Activated CD8-positive, alpha-beta T cell treated with anti-CD3 and anti-CD28 coated beads, Interleukin-2, amount 10 ng/mL, durations not matched to agents 7 days and 5 days (primary cell): ENCODE data around the gene MASP2. TPM values are rescaled to one million over a fixed set of nuclear protein-coding genes. Genes with fewer than 3 reads are reported as not detected.
A peak's percentile ranks its signal among the peaks of the same experiment; 100 is the strongest.
"Not testable (repeated sequence)": the region's sequence is repeated elsewhere in the genome, so short reads cannot be mapped to it uniquely, and the experiment has no call there.

ENCODE experiments used
- ATAC-seq: fragments of 150-1000 bp; cut with Tn5 transposase; one replicate; pipeline ENCODE4 v1.10.0; 2021; ENCODE audit warnings: moderate library complexity
- CTCF ChIA-PET: fragments of 350-600 bp; sonication (Branson Sonifier 250); formaldehyde crosslinking; loops from one replicate; lab custom pipeline; 2021; ENCODE audit warnings: antibody characterized with exemption; lab: Charles Lee
- POLR2A ChIA-PET: fragments of 350-600 bp; sonication (Branson Sonifier 250); formaldehyde crosslinking; loops from one replicate; lab custom pipeline; 2021; ENCODE audit warnings: antibody characterized with exemption; lab: Charles Lee
- DNase-seq: peaks from one replicate; pipeline ENCODE4 v3.0.0-alpha.2; 2020
- H3K27ac Mint-ChIP-seq: one replicate; pipeline ENCODE4 v1.8.0; 2021; ENCODE audit warnings: mild to moderate bottlenecking, mixed read lengths
- H3K27me3 Mint-ChIP-seq: one replicate; pipeline ENCODE4 v1.8.0; 2021; ENCODE audit warnings: low read depth, mixed read lengths
- H3K36me3 Mint-ChIP-seq: one replicate; pipeline ENCODE4 v1.8.0; 2021; ENCODE audit warnings: low read depth, mixed read lengths
- H3K4me1 Mint-ChIP-seq: one replicate; pipeline ENCODE4 v1.8.0; 2021; ENCODE audit warnings: low read depth, mixed read lengths
- H3K4me3 Mint-ChIP-seq: one replicate; pipeline ENCODE4 v1.8.0; 2021; ENCODE audit warnings: mild to moderate bottlenecking, mixed read lengths
- H3K9me3 Mint-ChIP-seq: one replicate; pipeline ENCODE4 v1.8.0; 2022; ENCODE audit warnings: mixed read lengths; ENCODE audit not compliant: insufficient read depth
- total RNA-seq, 2 experiments: library from RNA; stranded (reverse); gene quantifications; one replicate each; pipeline ENCODE4 v1.2.3, GENCODE V29; 2021

Gene MASP2
- total RNA-seq, 2 experiments from 2014 or later: 0.21 TPM; not detected in 1

DNA sequence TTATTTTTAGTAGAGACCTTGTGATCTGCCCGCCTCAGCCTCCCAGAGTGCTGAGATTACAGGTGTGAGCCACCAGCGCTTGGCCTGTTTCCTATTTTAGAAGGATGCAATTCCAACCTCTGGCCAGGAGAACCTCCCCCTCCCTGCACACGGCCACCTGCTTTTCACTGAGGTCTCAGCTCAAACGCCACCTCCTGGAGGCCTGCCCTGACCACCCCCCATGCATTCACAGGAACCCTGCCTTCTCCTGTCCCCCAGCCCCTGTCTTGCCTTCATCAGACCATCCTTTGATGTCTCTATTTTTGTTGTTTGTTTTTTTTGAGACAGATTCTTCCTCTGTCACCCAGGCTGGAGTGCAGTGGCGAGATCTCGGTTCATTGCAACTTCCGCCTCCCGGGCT lies 10.4 kb upstream of the MASP2 start:
- ATAC-seq (no peak), DNase-seq (no peak)
- H3K27ac Mint-ChIP-seq: peak overlapping the region; percentile 49
- H3K4me3 Mint-ChIP-seq: peak overlapping the region; percentile 36
- POLR2A ChIA-PET: no interaction called here
- CTCF ChIA-PET: interaction anchor here (3.9 kb wide), 1 partner anchor 20 kb away, joined by 40 read pairs; no protein-coding TSS in a partner anchor
- no peaks in the 10 kb centered on the region for H3K27me3 Mint-ChIP-seq
- H3K36me3 Mint-ChIP-seq: peaks cover 34% of the 10 kb centered on the region
- H3K4me1 Mint-ChIP-seq: peaks cover 34% of the 10 kb centered on the region
- no peaks in the 10 kb centered on the region for H3K9me3 Mint-ChIP-seq

DNA sequence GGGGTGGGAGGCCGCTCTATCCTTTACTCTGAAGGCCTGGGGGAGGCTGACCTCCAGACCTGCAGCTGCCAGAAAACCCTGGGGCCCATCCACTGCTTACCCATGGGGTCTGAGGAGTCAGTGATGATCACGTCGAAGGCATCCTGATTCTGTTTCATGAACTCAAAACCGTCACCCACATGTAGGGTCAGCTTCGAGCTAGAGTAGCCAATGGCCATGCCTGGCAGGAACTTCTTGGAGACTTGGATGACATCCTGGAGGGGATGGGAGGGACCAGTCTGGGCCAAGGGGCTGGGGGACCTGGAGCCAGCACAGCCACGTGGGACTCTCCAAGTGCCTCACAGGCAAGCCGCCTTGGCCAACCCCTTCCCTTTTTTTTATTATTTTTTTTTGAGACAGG lies 9.5 kb upstream of the MASP2 start:
- Mint-ChIP-seq H3K9me3 (no peaks in the 10 kb centered on the region), H3K4me1 (peaks cover 24% of the 10 kb centered on the region), H3K27ac (no peak overlapping the region), H3K27me3 (no peaks in the 10 kb centered on the region), H3K4me3 (no peak overlapping the region), H3K36me3 (peaks cover 30% of the 10 kb centered on the region)
- ATAC-seq: no peak
- ChIA-PET CTCF (interaction anchor here (3.9 kb wide), 1 partner anchor 19 kb away, joined by 40 read pairs; no protein-coding TSS in a partner anchor), POLR2A (no interaction called here)
- no peak for DNase-seq

DNA sequence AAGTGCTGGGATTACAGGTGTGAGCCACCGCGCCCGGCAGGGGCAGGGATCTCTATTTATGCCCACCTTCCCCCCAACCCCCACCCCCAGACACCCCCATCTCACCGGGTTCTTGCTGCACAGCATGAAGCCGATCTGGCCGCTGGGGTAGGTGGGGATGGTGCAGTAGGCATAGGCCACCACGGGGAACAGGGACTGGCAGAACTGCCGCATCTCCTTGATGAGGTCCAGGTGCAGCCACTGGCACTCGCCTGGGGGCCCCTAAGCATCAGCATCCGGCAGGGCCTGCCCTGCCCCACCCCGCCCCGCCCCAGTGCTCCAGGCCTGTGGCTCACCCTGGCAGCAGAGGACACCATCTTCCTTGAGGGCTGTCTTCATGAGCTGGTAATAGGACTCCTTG lies 8.6 kb upstream of the MASP2 start:
- H3K4me3 Mint-ChIP-seq: no peak overlapping the region
- ATAC-seq: no peak
- CTCF ChIA-PET: interaction anchor here (3.9 kb wide), 1 partner anchor 18 kb away, joined by 40 read pairs; no protein-coding TSS in a partner anchor
- H3K27ac Mint-ChIP-seq: no peak overlapping the region
- no peak for DNase-seq
- H3K9me3 Mint-ChIP-seq: no peaks in the 10 kb centered on the region
- peaks cover 28% of the 10 kb centered on the region for H3K36me3 Mint-ChIP-seq
- POLR2A ChIA-PET: interaction anchor here (0.8 kb wide), 1 partner anchor 24 kb away, joined by 3 read pairs; no protein-coding TSS in a partner anchor
- H3K27me3 Mint-ChIP-seq: no peaks in the 10 kb centered on the region
- H3K4me1 Mint-ChIP-seq: peaks cover 16% of the 10 kb centered on the region

DNA sequence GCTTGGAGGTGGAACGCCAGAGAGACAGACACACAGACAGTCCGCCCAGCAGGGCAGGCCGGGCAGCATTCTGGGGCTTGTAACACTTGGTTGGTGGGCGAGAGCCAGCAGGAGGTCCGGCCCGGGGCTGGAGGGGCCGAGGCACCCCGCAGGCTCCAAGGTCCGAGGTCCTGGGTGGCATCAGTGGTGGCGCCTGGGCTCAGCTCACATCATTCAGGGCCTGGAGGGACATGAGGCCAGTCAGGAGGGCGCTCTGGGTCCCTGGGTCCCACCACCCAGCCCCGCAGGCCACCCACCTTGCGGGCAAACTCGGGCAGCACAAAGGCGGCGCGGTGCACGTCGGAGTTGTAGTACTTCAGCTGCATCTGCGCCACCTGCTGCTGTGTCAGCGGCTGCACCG lies 7.6 kb upstream of the MASP2 start:
- no peaks in the 10 kb centered on the region for H3K27me3 Mint-ChIP-seq
- CTCF ChIA-PET: interaction anchor here (3.9 kb wide), 1 partner anchor 17 kb away, joined by 40 read pairs; no protein-coding TSS in a partner anchor
- ATAC-seq (no peak), DNase-seq (no peak)
- no peaks in the 10 kb centered on the region for H3K9me3 Mint-ChIP-seq
- H3K4me3 Mint-ChIP-seq: no peak overlapping the region
- peaks cover 14% of the 10 kb centered on the region for H3K4me1 Mint-ChIP-seq
- H3K27ac Mint-ChIP-seq: no peak overlapping the region
- POLR2A ChIA-PET: no interaction called here
- H3K36me3 Mint-ChIP-seq: peaks cover 27% of the 10 kb centered on the region

DNA sequence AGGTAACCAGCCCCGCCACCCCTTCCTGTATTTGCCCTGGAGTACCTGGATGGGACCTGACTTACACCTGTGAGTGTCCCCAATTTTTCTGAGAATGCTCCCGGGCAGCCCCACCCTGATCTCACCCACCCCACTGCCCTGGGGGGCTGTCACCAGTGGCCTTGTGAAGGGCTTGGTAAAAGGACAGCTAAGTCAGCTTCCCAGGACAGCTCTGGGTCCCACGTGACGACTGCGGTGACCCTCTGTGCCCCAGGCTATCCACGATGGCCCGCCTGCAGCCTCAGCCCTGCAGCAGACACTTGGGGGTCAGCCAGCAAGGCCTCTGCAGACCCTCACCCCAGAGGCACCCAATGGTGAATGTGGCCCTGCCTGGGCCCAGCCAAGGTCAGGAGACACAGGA lies 7.1 kb upstream of the MASP2 start:
- Mint-ChIP-seq H3K9me3 (no peaks in the 10 kb centered on the region), H3K4me3 (no peak overlapping the region), H3K27ac (no peak overlapping the region), H3K27me3 (no peaks in the 10 kb centered on the region), H3K4me1 (peaks cover 13% of the 10 kb centered on the region), H3K36me3 (peaks cover 26% of the 10 kb centered on the region)
- ChIA-PET CTCF (no interaction called here), POLR2A (interaction anchor here (0.7 kb wide), 1 partner anchor 77 kb away, joined by 3 read pairs; no protein-coding TSS in a partner anchor)
- ATAC-seq (no peak), DNase-seq (no peak)

DNA sequence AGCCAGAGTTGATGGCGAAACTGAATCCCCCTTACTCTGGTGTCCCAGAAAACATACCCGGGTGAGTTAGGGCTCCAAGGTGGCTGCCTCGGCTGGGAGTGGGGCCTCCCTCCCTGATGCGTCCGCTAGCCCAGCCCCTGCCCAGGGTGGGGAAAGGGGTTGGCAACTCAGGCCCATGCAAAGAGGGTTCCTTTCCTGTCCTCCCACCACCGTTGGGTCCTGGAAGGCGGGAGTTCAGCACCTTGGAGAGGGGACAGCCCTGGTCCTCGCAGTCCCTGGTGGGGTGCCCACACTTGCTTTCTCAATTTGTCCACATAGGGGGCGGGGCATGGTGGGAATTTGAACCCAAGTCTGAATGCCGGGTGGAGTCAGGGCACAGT lies 6.7 kb upstream of the MASP2 start:
- ChIA-PET CTCF (no interaction called here), POLR2A (interaction anchor here (0.7 kb wide), 1 partner anchor 77 kb away, joined by 3 read pairs; no protein-coding TSS in a partner anchor)
- Mint-ChIP-seq H3K9me3 (no peaks in the 10 kb centered on the region), H3K4me1 (peaks cover 9% of the 10 kb centered on the region), H3K27ac (no peak overlapping the region), H3K36me3 (peaks cover 22% of the 10 kb centered on the region), H3K4me3 (no peak overlapping the region), H3K27me3 (no peaks in the 10 kb centered on the region)
- DNase-seq: peak; percentile 33
- no peak for ATAC-seq

DNA sequence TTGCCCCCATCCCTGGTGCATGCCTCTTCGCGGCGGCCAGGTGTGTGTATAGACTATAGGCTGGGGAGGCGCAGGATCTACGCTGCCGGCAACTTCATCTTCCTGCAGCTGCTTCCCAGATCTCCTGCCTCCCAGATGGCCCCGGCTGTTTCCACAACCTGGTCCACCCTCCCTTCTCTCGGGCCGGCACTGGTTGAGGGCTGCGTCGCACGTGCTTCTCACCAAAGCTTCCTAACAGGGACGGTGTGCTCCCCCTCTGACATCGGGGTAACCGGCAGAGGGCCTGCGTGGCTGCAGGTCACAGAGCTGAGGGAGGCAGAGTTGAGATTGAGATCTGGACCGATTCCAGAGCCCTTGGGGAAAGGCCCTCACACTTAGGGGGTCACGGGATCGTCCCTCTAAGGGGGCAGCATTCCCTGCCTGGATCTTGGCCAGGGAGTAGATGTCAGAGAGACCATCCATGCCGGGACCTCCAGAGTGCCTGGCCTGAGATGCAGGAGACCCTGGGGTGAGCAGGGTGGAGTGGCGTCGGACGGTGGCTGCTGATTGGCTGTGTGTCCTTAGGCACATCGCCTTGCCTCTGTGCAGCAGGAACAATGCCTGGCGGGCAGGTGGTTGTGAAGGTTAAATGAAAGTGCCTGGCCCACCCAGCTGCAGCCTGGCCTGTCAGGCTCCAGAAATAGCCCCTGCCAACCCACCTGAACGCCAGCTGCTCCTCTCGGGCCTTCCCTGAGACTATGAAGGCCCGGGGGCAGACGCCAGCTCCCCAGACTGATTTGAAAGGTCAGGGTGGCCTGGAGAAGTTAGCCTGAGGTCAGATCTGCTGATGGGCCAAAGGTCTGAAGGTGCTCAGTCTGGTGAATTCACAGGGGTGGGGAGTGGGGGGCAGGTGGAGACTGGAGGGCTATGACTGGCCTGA lies 6.1 kb upstream of the MASP2 start:
- no peaks in the 10 kb centered on the region for H3K9me3 Mint-ChIP-seq
- DNase-seq: no peak
- H3K36me3 Mint-ChIP-seq: peaks cover 19% of the 10 kb centered on the region
- CTCF ChIA-PET: interaction anchor here (0.7 to 5.3 kb wide), 2 partner anchors 9 to 16 kb away, joined by 3 to 42 read pairs; no protein-coding TSS in a partner anchor
- no peak overlapping the region for H3K4me3 Mint-ChIP-seq
- POLR2A ChIA-PET: no interaction called here
- ATAC-seq: no peak
- no peaks in the 10 kb centered on the region for H3K27me3 Mint-ChIP-seq
- H3K27ac Mint-ChIP-seq: no peak overlapping the region
- peaks cover 3% of the 10 kb centered on the region for H3K4me1 Mint-ChIP-seq

DNA sequence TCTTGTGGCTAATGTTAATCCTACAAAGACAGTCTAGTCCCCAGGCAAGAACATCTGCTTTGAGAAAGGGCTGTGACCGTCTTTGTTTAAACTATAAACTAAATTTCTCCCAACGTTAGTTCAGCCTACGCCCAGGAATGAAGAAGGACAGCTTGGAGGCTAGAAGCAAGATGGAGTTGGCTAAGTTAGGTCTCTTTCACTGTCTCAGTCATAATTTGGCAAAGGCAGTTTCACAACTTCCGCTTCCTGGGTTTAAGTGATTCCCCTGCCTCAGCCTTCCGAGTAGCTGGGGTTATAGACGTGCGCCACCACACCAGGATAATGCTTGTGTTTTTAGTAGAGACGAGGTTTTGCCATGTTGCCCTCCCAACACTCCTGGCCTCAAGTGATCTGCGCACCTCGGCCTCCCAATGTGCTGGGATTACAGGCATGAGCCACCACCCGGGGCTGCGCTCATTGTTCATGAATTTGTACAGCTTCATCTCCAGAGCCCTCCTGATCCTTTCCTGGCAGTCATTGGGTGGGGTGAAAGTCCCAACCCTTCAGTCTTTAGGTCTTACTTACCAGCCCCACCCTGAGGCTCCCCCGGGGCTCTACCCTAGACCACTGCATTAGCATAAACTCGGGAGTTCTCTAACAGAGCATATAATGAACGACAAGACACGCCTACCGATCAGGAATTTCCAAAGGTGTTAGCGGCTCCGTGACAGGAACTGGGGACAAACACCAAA lies 4.9 kb upstream of the MASP2 start:
- DNase-seq: no peak
- no peaks in the 10 kb centered on the region for H3K9me3 Mint-ChIP-seq
- no peak for ATAC-seq
- ChIA-PET POLR2A (interaction anchor here (1.4 kb wide), 1 partner anchor 14 kb away, joined by 3 read pairs; no protein-coding TSS in a partner anchor), CTCF (interaction anchor here (5.3 kb wide), 1 partner anchor 14 kb away, joined by 42 read pairs; no protein-coding TSS in a partner anchor)
- no peaks in the 10 kb centered on the region for H3K27me3 Mint-ChIP-seq
- no peak overlapping the region for H3K4me3 Mint-ChIP-seq
- no peak overlapping the region for H3K27ac Mint-ChIP-seq
- no peaks in the 10 kb centered on the region for H3K4me1 Mint-ChIP-seq
- peaks cover 10% of the 10 kb centered on the region for H3K36me3 Mint-ChIP-seq

DNA sequence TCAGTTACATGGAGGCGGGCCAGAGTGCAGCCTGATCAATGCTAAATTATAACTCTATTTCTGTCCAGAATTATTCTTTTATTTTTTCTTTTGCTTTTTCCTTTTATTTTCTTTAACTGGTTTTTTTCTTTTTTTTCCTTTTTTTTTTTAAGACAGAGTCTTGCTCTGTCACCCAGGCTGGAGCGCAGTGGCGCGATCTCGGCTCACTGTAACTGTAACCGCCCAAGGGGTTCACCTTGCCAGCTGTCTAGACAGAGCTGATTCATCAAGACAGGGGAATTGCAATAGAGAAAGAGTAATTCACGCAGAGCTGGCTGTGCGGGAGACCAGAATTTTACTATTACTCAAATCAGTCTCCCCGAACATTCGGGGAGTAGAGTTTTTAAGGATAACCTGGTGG lies 4.1 kb upstream of the MASP2 start:
- H3K4me3 Mint-ChIP-seq, H3K27me3 Mint-ChIP-seq, H3K27ac Mint-ChIP-seq, H3K9me3 Mint-ChIP-seq, H3K4me1 Mint-ChIP-seq, DNase-seq, ATAC-seq, H3K36me3 Mint-ChIP-seq: not testable (repeated sequence)
- POLR2A ChIA-PET: interaction anchor here (1.4 kb wide), 1 partner anchor 13 kb away, joined by 3 read pairs; no protein-coding TSS in a partner anchor
- CTCF ChIA-PET: interaction anchor here (5.3 kb wide), 1 partner anchor 14 kb away, joined by 42 read pairs; no protein-coding TSS in a partner anchor

DNA sequence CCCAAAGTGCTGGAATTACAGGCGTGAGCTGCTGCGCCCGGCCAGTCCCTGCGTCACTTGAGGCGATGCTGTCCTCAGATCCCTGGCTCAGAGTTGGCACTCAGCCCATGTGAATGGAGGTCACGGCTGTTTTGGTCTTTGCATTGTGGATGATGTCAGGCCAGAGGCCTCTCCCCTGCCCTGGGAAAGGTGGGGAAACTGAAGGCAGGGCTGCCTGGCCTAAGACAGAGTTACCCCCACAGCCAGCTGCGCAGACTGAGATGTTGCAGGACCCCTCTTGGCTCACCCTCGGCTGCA lies 821 bp downstream of the MASP2 start:
- no peak for ATAC-seq
- no peaks in the 10 kb centered on the region for H3K9me3 Mint-ChIP-seq
- H3K27me3 Mint-ChIP-seq: no peaks in the 10 kb centered on the region
- CTCF ChIA-PET: interaction anchor here (1.4 kb wide), 1 partner anchor 9 kb away, joined by 10 read pairs; no protein-coding TSS in a partner anchor
- no peaks in the 10 kb centered on the region for H3K4me1 Mint-ChIP-seq
- H3K4me3 Mint-ChIP-seq: no peak overlapping the region
- H3K27ac Mint-ChIP-seq: no peak overlapping the region
- no peaks in the 10 kb centered on the region for H3K36me3 Mint-ChIP-seq
- DNase-seq: no peak
- POLR2A ChIA-PET: no interaction called here

DNA sequence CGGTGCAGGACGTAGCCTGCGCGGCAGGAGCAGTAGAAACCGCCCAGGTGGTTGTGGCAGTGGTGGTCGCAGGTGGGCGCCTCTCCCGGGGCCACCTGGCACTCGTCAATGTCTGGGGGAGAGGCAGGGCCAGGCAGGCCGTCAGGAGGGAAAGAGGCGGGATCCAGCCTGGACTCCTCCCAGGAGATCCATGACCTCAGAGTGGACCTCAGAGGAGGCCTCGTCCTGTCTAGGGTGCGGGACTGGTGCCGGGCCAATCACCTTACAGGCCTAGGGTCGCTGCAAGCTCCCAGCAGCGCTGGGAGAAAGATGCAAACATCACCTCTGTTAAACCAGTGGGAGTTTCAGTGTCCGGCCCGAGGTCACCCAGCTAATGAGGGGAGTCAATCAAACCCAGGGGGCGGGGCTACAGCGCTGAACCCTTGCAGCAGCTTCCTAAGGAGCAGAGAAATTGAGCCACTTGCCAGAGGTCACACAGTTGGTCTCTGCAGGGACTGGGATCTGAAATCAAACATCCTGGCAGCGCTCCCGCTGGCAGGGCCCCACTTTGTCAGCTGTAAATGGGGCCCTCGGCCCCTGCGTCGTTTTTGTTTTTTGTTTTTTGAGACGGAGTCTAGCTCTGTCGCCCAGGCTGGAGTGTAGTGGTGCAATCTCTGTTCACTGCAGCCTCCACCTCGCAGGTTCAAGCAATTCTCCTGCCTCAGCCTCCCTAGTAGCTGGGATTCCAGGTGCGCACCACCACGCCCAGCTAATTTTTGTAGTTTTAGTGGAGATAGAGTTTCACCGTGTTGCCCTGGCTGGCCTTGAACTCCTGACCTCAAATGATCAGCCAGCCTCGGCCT lies 1.4 kb downstream of the MASP2 start:
- DNase-seq (no peak), ATAC-seq (no peak)
- H3K4me3 Mint-ChIP-seq: no peak overlapping the region

More for the DNA sequence above, 1.4 kb downstream of the MASP2 start:
- Mint-ChIP-seq H3K27me3 (no peaks in the 10 kb centered on the region), H3K4me1 (no peaks in the 10 kb centered on the region), H3K27ac (no peak overlapping the region), H3K9me3 (no peaks in the 10 kb centered on the region), H3K36me3 (no peaks in the 10 kb centered on the region)
- ChIA-PET CTCF (interaction anchor here (1.4 kb wide), 1 partner anchor 8 kb away, joined by 10 read pairs; no protein-coding TSS in a partner anchor), POLR2A (no interaction called here)
